Tibial nerve (tissue), 3 donors: ENCODE results near the gene SELENON.

Experiments used
- POLR2A ChIP-seq, 2 donors: fragments of 450-650 bp; IDR thresholded peaks; one replicate each; pipeline ENCODE4 v1.6.1; 2017; ENCODE audit warnings: antibody characterized with exemption in 2 of 2, mild to moderate bottlenecking in 2 of 2, moderate library complexity in 2 of 2
- TF ChIP-seq, protein P1 (sequence below), 5 experiments: fragments of 200-600 bp in 3 of 5; fragments of 450-650 bp in 2 of 5; sonication (generic) in 3 of 5; IDR thresholded peaks; one replicate each; pipeline ENCODE4 v1.5.1; 2016 to 2019; ENCODE audit warnings: antibody characterized with exemption in 5 of 5, mild to moderate bottlenecking in 3 of 5, moderate library complexity in 2 of 5

- TF ChIP-seq POLR2A (IDR thresholded peaks at IDR 0.05) = no peak
- TF ChIP-seq, protein P1, sequence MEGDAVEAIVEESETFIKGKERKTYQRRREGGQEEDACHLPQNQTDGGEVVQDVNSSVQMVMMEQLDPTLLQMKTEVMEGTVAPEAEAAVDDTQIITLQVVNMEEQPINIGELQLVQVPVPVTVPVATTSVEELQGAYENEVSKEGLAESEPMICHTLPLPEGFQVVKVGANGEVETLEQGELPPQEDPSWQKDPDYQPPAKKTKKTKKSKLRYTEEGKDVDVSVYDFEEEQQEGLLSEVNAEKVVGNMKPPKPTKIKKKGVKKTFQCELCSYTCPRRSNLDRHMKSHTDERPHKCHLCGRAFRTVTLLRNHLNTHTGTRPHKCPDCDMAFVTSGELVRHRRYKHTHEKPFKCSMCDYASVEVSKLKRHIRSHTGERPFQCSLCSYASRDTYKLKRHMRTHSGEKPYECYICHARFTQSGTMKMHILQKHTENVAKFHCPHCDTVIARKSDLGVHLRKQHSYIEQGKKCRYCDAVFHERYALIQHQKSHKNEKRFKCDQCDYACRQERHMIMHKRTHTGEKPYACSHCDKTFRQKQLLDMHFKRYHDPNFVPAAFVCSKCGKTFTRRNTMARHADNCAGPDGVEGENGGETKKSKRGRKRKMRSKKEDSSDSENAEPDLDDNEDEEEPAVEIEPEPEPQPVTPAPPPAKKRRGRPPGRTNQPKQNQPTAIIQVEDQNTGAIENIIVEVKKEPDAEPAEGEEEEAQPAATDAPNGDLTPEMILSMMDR (IDR thresholded peaks at IDR 0.05) = no peak
Observed at GRCh38 chr1:25793585-25794170, 6.3 kb upstream of the SELENON start.
